Endothelial cell of umbilical vein (primary cell): Measurements from ENCODE around the gene EBF4. TPM values are rescaled to one million over a fixed set of nuclear protein-coding genes. Genes with fewer than 3 reads are reported as not detected.

Experiments
- BruUV-seq: library from RNA; stranded (reverse); fragments of 400-500 nt; replicated peaks from 2 replicates; lab custom pipeline; 2021; lab: Mats Ljungman, UMichigan
- CTCF ChIA-PET: fragments of 300-600, 350-600 bp; sonication (Branson Sonifier 250); formaldehyde crosslinking; loops from one replicate; lab custom pipeline; 2021; ENCODE audit warnings: antibody characterized with exemption, inconsistent platforms; lab: Charles Lee
- POLR2A ChIA-PET: fragments of 300-600, 350-600 bp; sonication (Branson Sonifier 250); formaldehyde crosslinking; loops from one replicate; lab custom pipeline; 2021; ENCODE audit warnings: antibody characterized with exemption, inconsistent platforms; lab: Charles Lee
- DNase-seq: peaks from one replicate; pipeline ENCODE4 v3.0.0-alpha.2; 2011; ENCODE audit warnings: low read depth, low spot score
- FAIRE-seq: peaks from 2 replicates; lab custom pipeline; 2011; peaks lifted over from hg19 to GRCh38; lab: Jason Lieb, UNC
- H2AFZ ChIP-seq: 2 replicates; pipeline ENCODE4 v1.6.0; 2012; ENCODE audit warnings: low read depth, low read length, control low read depth, inconsistent platforms
- H3K27ac ChIP-seq: 2 replicates; pipeline ENCODE4 v1.5.1; 2011; ENCODE audit warnings: low read depth, mild to moderate bottlenecking, control low read depth, low read length, moderate library complexity; ENCODE audit not compliant: insufficient read depth
- H3K27me3 ChIP-seq, 2 experiments: 2 replicates each; pipeline versions ENCODE4 v1.6.0 to v1.6.1; 2011; ENCODE audit warnings: low read length in 2 of 2, mixed read lengths in 1 of 2; ENCODE audit not compliant: control insufficient read depth in 2 of 2, insufficient read depth in 2 of 2
- H3K36me3 ChIP-seq, 2 experiments: 2 replicates in 1 of 2; 3 replicates in 1 of 2; pipeline ENCODE4 v1.5.1; 2011; ENCODE audit warnings: low read length in 2 of 2, mild to moderate bottlenecking in 1 of 2, moderate library complexity in 1 of 2; ENCODE audit not compliant: control insufficient read depth in 2 of 2, insufficient read depth in 2 of 2; ENCODE audit errors: extremely low read depth in 1 of 2
- H3K4me1 ChIP-seq: 3 replicates; pipeline ENCODE4 v1.5.1; 2011; ENCODE audit warnings: mild to moderate bottlenecking, low read length; ENCODE audit not compliant: control insufficient read depth, insufficient read depth; ENCODE audit errors: extremely low read depth
- H3K4me2 ChIP-seq: 2 replicates; pipeline ENCODE4 v1.6.1; 2011; ENCODE audit warnings: low read length, control low read depth, mixed read lengths; ENCODE audit not compliant: insufficient read depth
- H3K4me3 ChIP-seq, 3 experiments: fragments of 200-600 bp in 1 of 3; sonication (generic), shearing (Covaris generic) in 1 of 3; replicated peaks in 1 of 3; 2 replicates each; pipeline ENCODE4 v1.5.1; 2011 to 2016; ENCODE audit warnings: control low read depth in 3 of 3, low read length in 3 of 3, mild to moderate bottlenecking in 2 of 3, inconsistent platforms in 1 of 3, low read depth in 1 of 3, moderate library complexity in 1 of 3; ENCODE audit not compliant: insufficient read depth in 1 of 3
- H3K79me2 ChIP-seq: 2 replicates; pipeline ENCODE4 v1.6.0; 2012; ENCODE audit warnings: low read length, inconsistent platforms; ENCODE audit not compliant: control insufficient read depth, insufficient read depth
- H3K9ac ChIP-seq: replicated peaks from 2 replicates; pipeline ENCODE3; 2011; ENCODE audit warnings: low read length, control low read depth; ENCODE audit not compliant: insufficient read depth; ENCODE audit errors: extremely low read depth
- H3K9me1 ChIP-seq: replicated peaks from 3 replicates; pipeline ENCODE4 v1.6.0; 2011; ENCODE audit warnings: mild to moderate bottlenecking, low read length; ENCODE audit not compliant: control insufficient read depth, insufficient read depth; ENCODE audit errors: extremely low read depth
- H3K9me3 ChIP-seq: replicated peaks from 2 replicates; pipeline ENCODE4 v1.5.1; 2012; ENCODE audit warnings: low read length, inconsistent platforms; ENCODE audit not compliant: control insufficient read depth, insufficient read depth
- H4K20me1 ChIP-seq: replicated peaks from 2 replicates; pipeline ENCODE3; 2011; ENCODE audit warnings: mild to moderate bottlenecking, low read length; ENCODE audit not compliant: control insufficient read depth, insufficient read depth; ENCODE audit errors: extremely low read depth
- EZH2 ChIP-seq: IDR thresholded peaks from 2 replicates; pipeline ENCODE4 v1.6.1; 2012; ENCODE audit warnings: borderline replicate concordance, low read depth, mild to moderate bottlenecking, moderate library complexity, low read length, inconsistent platforms; ENCODE audit not compliant: severe bottlenecking
- FOS ChIP-seq: IDR thresholded peaks from 2 replicates; pipeline ENCODE4 v1.6.1; 2011; ENCODE audit warnings: mild to moderate bottlenecking, low read length, moderate library complexity, borderline replicate concordance; ENCODE audit not compliant: insufficient read depth
- GATA2 ChIP-seq: IDR thresholded peaks from 2 replicates; pipeline ENCODE4 v1.7.0; 2011; ENCODE audit warnings: low read depth, mild to moderate bottlenecking, moderate library complexity, mixed read lengths, low read length; ENCODE audit not compliant: insufficient read length, insufficient read depth
- JUN ChIP-seq: IDR thresholded peaks from 2 replicates; pipeline ENCODE4 v1.6.1; 2011; ENCODE audit warnings: borderline replicate concordance, low read depth; ENCODE audit not compliant: insufficient read length, insufficient read depth
- MYC ChIP-seq: IDR thresholded peaks from one replicate; pipeline ENCODE4 v1.6.1; 2011; ENCODE audit warnings: mild to moderate bottlenecking, low read depth, low read length
- POLR2A ChIP-seq: IDR thresholded peaks from 2 replicates; pipeline ENCODE4 v1.6.1; 2012; ENCODE audit warnings: low read depth, mild to moderate bottlenecking, control low read depth, low read length
- POLR2AphosphoS5 ChIP-seq: IDR thresholded peaks from 2 replicates; pipeline ENCODE4 v1.6.1; 2012; ENCODE audit warnings: low read depth, mild to moderate bottlenecking, control low read depth, low read length, moderate library complexity; ENCODE audit not compliant: insufficient read depth
- dilution Hi-C: fragments of 300-500 bp; cut with MboI; formaldehyde crosslinking; loops from one replicate; pipeline ENCODE4 v1.15.0; 2019; ENCODE audit warnings: low sequenced_read_pairs; ENCODE audit not compliant: extremely low pct_ligation_motif_present
- intact Hi-C: fragments of 100-400 bp; cut with micrococcal nuclease; formaldehyde crosslinking; loops from one replicate; pipeline ENCODE4 v1.10.0; 2022
- polyA plus RNA-seq, 4 experiments: library from polyadenylated mRNA; depleted of rRNA in 3 of 4; stranded (reverse) in 3 of 4; unstranded in 1 of 4; fragments of >200 nt; gene quantifications; 2 replicates each; pipeline versions ENCODE4 v1.2.1 to v1.2.3, GENCODE V29; 2011 to 2012; ENCODE audit warnings: missing spikeins in 1 of 4
- total RNA-seq: library from RNA; stranded (reverse); gene quantifications from 2 replicates; pipeline ENCODE4 v1.2.3, GENCODE V29; 2021
- TF ChIP-seq, protein P1 (sequence below): IDR thresholded peaks from 2 replicates; pipeline ENCODE4 v1.6.1; 2011; ENCODE audit not compliant: insufficient read depth, insufficient read length
- TF ChIP-seq, protein P2 (sequence below), 2 donors: IDR thresholded peaks; 1 replicate in 1 of 2; 2 replicates in 1 of 2; pipeline ENCODE4 v1.5.1; 2011; ENCODE audit warnings: low read length in 2 of 2, mild to moderate bottlenecking in 2 of 2, moderate library complexity in 2 of 2, control low read depth in 1 of 2, inconsistent platforms in 1 of 2, low read depth in 1 of 2; ENCODE audit not compliant: insufficient read depth in 1 of 2; ENCODE audit errors: extremely low read depth in 1 of 2

Gene EBF4
- total and polyA plus RNA-seq, 2 donors (not counting 3 experiments of a cell fraction or from before 2014, with no cell fraction given) = 2.7 to 3.4 TPM

DNA sequence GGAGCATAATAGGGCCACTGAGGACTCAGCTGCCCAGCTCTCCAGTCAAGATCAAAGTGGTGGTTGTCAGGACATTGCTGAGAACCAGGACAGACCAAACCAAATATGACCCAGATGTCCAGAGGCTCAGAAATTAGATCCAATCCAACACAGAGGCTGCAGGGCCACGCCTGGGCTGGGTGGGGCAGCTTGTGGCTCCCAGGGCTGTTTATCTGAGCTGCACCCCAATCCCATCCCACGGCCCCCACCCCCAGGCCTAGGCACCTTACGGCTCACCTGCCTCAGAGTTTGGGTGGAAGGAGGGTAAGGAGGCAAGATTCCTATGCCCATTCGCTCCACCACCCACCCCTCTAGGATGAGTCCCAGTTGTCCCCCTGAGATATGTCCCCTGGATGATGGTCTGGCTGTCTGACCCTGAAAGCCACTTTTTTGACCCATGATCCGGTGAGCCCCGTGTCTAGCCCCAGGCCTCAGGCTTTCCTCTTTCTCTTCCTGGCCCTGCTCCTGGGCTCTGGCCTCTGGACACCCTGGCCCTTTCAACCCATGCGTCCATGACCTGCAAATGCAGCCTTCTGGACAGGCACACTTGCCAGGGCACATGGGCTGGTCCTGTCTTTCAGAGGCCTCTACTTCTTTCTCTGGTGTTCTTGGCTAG is 67.8 kb downstream of the EBF4 start:
- Histone ChIP-seq H3K9me3 (no peaks in the 10 kb centered on the region), H3K27ac (no peak overlapping the region), H2AFZ (no peak overlapping the region), H3K36me3 (no peaks in the 10 kb centered on the region), H3K27me3 (peaks cover 0 to 3% of the 10 kb centered on the region in 2 experiments), H3K4me1 (no peaks in the 10 kb centered on the region), H3K9me1 (no peaks in the 10 kb centered on the region), H3K9ac (no peak overlapping the region), H4K20me1 (no peaks in the 10 kb centered on the region), H3K4me2 (no peak overlapping the region), H3K4me3 (no peak overlapping the region), H3K79me2 (no peaks in the 10 kb centered on the region)
- BruUV-seq = no TSS peak
- POLR2A ChIA-PET = no interaction called here
- no peak for DNase-seq
- dilution Hi-C loops = no loop called here
- TF ChIP-seq EZH2 (no peak), POLR2A (no peak), MYC (no peak), POLR2AphosphoS5 (no peak), FOS (no peak), GATA2 (no peak), JUN (no peak)
- TF ChIP-seq, protein P1, sequence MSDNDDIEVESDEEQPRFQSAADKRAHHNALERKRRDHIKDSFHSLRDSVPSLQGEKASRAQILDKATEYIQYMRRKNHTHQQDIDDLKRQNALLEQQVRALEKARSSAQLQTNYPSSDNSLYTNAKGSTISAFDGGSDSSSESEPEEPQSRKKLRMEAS = no peak
- TF ChIP-seq, protein P2, sequence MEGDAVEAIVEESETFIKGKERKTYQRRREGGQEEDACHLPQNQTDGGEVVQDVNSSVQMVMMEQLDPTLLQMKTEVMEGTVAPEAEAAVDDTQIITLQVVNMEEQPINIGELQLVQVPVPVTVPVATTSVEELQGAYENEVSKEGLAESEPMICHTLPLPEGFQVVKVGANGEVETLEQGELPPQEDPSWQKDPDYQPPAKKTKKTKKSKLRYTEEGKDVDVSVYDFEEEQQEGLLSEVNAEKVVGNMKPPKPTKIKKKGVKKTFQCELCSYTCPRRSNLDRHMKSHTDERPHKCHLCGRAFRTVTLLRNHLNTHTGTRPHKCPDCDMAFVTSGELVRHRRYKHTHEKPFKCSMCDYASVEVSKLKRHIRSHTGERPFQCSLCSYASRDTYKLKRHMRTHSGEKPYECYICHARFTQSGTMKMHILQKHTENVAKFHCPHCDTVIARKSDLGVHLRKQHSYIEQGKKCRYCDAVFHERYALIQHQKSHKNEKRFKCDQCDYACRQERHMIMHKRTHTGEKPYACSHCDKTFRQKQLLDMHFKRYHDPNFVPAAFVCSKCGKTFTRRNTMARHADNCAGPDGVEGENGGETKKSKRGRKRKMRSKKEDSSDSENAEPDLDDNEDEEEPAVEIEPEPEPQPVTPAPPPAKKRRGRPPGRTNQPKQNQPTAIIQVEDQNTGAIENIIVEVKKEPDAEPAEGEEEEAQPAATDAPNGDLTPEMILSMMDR (IDR thresholded peaks at IDR 0.05; ENCODE audit: extremely low read depth in 1 of 2, insufficient read depth in 1 of 2, low read depth in 1 of 2, low read length in 2 of 2) = no peak
- CTCF ChIA-PET = interaction anchor here (1.2 to 10.0 kb wide), 3 partner anchors 12 to 90 kb away, joined by 3 to 171 read pairs (median 4); no protein-coding TSS in a partner anchor
- intact Hi-C loops = no loop called here
- no peak for FAIRE-seq
